Superior temporal gyrus (tissue), 1 donor: Measurements from ENCODE around the gene NDN.

ENCODE experiments used
- DNase-seq: peaks from one replicate; pipeline ENCODE4 v3.0.0-alpha.2; 2016; ENCODE audit errors: extremely low spot score

Gene NDN

DNA sequence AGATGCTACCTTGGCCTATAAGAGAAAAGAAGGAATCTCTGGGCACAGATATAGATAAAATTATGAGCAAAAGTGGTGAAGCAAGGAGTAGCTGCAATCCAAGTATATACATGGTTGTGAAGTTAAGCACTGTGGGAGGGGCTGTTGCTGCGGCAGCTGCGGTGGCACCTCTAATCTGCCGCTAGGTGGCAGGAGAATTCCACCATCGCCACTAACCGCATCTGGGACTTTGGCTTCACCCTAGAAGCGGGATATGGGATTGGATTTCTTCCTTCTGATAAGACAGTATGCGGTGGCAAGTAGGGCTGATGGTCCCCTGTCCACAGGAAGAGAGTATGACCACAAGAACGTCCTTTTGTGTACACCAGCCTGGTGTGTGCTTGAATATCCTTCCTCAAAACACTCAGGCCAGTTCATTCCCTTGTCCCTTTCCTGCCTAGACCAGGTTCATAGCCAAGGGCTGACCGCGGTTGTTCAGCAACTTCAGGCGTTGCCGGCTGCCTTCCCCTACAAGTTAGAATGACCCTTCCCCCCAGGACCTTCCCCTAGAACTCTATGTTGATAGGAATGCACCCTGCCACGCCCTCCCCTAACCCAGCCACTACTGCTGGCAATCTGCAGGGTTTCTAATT is 44.6 kb downstream of the NDN start:
- DNase-seq, result peak; percentile 91
